Caco-2 (cell line): ENCODE data around the gene ZNF611. TPM values are rescaled to one million over a fixed set of nuclear protein-coding genes. Genes with fewer than 3 reads are reported as not detected.

Experiments used
- BruUV-seq: library from RNA; stranded (reverse); fragments of 400-500 nt; replicated peaks from 2 replicates; lab custom pipeline; 2021; lab: Mats Ljungman, UMichigan
- CTCF ChIA-PET: fragments of 300-600 bp; sonication (Branson Sonifier 250); formaldehyde crosslinking; loops from one replicate; lab custom pipeline; 2022; ENCODE audit warnings: antibody characterized with exemption; lab: Charles Lee
- POLR2A ChIA-PET: fragments of 300-600 bp; sonication (Branson Sonifier 250); formaldehyde crosslinking; loops from one replicate; lab custom pipeline; 2022; ENCODE audit warnings: antibody characterized with exemption; lab: Charles Lee
- DNase-seq, 2 experiments: peaks; one replicate each; pipeline versions ENCODE4 v3.0.0 to v3.0.0-alpha.2; 2020 to 2022
- H3K27me3 ChIP-seq: replicated peaks from 2 replicates; pipeline ENCODE4 v1.6.0; 2011; ENCODE audit warnings: low read length; ENCODE audit not compliant: control insufficient read depth, insufficient read depth
- H3K36me3 ChIP-seq: 2 replicates; pipeline ENCODE4 v1.5.1; 2011; ENCODE audit warnings: low read length; ENCODE audit not compliant: control insufficient read depth, insufficient read depth
- H3K4me1 ChIP-seq: fragments of 250-450 bp; sonication (Bioruptor Pico); 2 replicates; pipeline ENCODE4 v1.5.1; 2020; ENCODE audit warnings: mild to moderate bottlenecking
- H3K4me3 ChIP-seq: 2 replicates; pipeline ENCODE4 v1.5.1; 2011; ENCODE audit warnings: low read depth, mild to moderate bottlenecking, control low read depth, low read length
- H3K9me3 ChIP-seq: fragments of 250-450 bp; sonication (Bioruptor Pico); 2 replicates; pipeline ENCODE4 v1.5.1; 2020; ENCODE audit warnings: mild to moderate bottlenecking, moderate library complexity
- H3K27ac Mint-ChIP-seq: one replicate; pipeline ENCODE4 v1.8.0; 2022; ENCODE audit warnings: mixed read lengths; ENCODE audit not compliant: unreplicated experiment
- H3K27me3 Mint-ChIP-seq: one replicate; pipeline ENCODE4 v1.8.0; 2022; ENCODE audit warnings: mixed read lengths; ENCODE audit not compliant: insufficient read depth, unreplicated experiment
- H3K36me3 Mint-ChIP-seq: one replicate; pipeline ENCODE4 v1.8.0; 2022; ENCODE audit warnings: mild to moderate bottlenecking, mixed read lengths; ENCODE audit not compliant: insufficient read depth, unreplicated experiment
- H3K4me1 Mint-ChIP-seq: one replicate; pipeline ENCODE4 v1.8.0; 2022; ENCODE audit warnings: low read depth, mixed read lengths; ENCODE audit not compliant: unreplicated experiment
- H3K4me3 Mint-ChIP-seq: one replicate; pipeline ENCODE4 v1.8.0; 2022; ENCODE audit warnings: mild to moderate bottlenecking, moderate library complexity, mixed read lengths; ENCODE audit not compliant: unreplicated experiment
- H3K9me3 Mint-ChIP-seq: one replicate; pipeline ENCODE4 v1.8.0; 2022; ENCODE audit warnings: mixed read lengths; ENCODE audit not compliant: unreplicated experiment
- intact Hi-C: fragments of 100-400 bp; cut with micrococcal nuclease; formaldehyde crosslinking; loops from one replicate; pipeline ENCODE4 v1.10.0; 2022; ENCODE audit not compliant: unreplicated experiment
- total RNA-seq: library from RNA; stranded (reverse); gene quantifications from 2 replicates; pipeline ENCODE4 v1.2.3, GENCODE V29; 2022
- TF ChIP-seq, protein P1 (sequence below), 2 experiments: fragments of 200-600 bp in 1 of 2; IDR thresholded peaks; 1 replicate in 1 of 2; 2 replicates in 1 of 2; pipeline versions ENCODE4 v1.5.1 to v1.8.0; 2011 to 2022; ENCODE audit warnings: antibody characterized with exemption in 1 of 2, control low read depth in 1 of 2, inconsistent platforms in 1 of 2, low read depth in 1 of 2, low read length in 1 of 2, mild to moderate bottlenecking in 1 of 2, moderate library complexity in 1 of 2; ENCODE audit not compliant: insufficient read depth in 1 of 2, severe bottlenecking in 1 of 2, unreplicated experiment in 1 of 2

Gene ZNF611
- total RNA-seq, 1 experiment from 2014 or later: 27.5 TPM

DNA sequence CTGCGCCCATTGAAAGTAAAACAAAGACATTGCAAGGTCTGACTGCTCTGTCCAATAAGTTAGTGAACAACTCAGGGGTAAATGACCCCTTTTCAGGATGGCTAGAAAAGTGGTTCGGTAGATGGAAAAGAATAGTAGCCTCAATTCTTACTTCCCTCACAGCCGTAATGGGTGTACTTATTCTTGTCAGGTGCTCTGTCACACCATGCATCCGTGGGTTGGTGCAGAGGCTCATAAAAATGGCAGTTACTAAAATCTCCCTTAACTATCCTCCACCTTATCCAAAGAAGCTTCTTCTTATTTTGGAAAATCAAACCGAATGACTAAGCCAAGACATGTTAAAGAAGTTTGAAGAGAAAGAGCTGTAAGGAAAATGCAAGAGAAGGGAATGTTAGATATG is 65.3 kb downstream of the ZNF611 start:
- H3K4me1 ChIP-seq: no peaks in the 10 kb centered on the region
- Mint-ChIP-seq H3K9me3 (peaks cover 19% of the 10 kb centered on the region), H3K36me3 (peaks cover 44% of the 10 kb centered on the region), H3K4me3 (no peak overlapping the region), H3K27me3 (no peaks in the 10 kb centered on the region), H3K27ac (peak overlapping the region; percentile 23), H3K4me1 (peaks cover 7% of the 10 kb centered on the region)
- ChIA-PET CTCF (no interaction called here), POLR2A (no interaction called here)
- no peaks in the 10 kb centered on the region for H3K27me3 ChIP-seq
- intact Hi-C loops: no loop called here
- no peaks in the 10 kb centered on the region; the same call in 1 of the 2 replicates for H3K9me3 ChIP-seq
- TF ChIP-seq, protein P1, sequence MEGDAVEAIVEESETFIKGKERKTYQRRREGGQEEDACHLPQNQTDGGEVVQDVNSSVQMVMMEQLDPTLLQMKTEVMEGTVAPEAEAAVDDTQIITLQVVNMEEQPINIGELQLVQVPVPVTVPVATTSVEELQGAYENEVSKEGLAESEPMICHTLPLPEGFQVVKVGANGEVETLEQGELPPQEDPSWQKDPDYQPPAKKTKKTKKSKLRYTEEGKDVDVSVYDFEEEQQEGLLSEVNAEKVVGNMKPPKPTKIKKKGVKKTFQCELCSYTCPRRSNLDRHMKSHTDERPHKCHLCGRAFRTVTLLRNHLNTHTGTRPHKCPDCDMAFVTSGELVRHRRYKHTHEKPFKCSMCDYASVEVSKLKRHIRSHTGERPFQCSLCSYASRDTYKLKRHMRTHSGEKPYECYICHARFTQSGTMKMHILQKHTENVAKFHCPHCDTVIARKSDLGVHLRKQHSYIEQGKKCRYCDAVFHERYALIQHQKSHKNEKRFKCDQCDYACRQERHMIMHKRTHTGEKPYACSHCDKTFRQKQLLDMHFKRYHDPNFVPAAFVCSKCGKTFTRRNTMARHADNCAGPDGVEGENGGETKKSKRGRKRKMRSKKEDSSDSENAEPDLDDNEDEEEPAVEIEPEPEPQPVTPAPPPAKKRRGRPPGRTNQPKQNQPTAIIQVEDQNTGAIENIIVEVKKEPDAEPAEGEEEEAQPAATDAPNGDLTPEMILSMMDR (IDR thresholded peaks at IDR 0.05; ENCODE audit: insufficient read depth in 1 of 2, low read depth in 1 of 2, low read length in 1 of 2, severe bottlenecking in 1 of 2, unreplicated experiment in 1 of 2): no peak
- BruUV-seq: TSS peak; percentile 30
- DNase-seq: no peak
- H3K36me3 ChIP-seq: no peaks in the 10 kb centered on the region
- no peak overlapping the region for H3K4me3 ChIP-seq

DNA sequence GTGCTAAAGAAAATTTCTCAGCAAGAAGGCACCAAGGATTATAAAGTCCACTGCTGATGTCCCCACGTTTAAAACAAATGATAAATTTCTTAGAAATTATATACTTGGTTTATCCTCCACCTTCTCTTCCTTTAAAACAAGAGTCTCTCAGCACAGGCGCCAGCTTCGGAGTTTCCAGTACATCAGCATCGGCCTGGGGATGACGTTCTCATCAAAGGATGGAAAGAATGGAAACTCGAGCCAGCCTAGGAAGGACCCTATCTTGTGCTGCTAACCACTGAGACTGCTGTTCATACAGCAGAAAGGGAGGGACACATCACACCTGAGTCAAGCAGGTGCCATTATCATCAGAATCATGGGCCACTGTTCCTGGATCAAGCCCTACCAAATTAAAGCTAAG is 66.9 kb downstream of the ZNF611 start:
- no peaks in the 10 kb centered on the region for H3K36me3 ChIP-seq
- TF ChIP-seq, protein P1 (IDR thresholded peaks at IDR 0.05; ENCODE audit: insufficient read depth in 1 of 2, low read depth in 1 of 2, low read length in 1 of 2, severe bottlenecking in 1 of 2, unreplicated experiment in 1 of 2): no peak
- CTCF ChIA-PET: interaction anchor here (0.6 kb wide), 1 partner anchor 391 kb away, joined by 3 read pairs; no protein-coding TSS in a partner anchor
- POLR2A ChIA-PET: no interaction called here
- H3K27me3 ChIP-seq: no peaks in the 10 kb centered on the region
- H3K9me3 ChIP-seq: no peaks in the 10 kb centered on the region; the same call in 1 of the 2 replicates
- DNase-seq: no peak
- Mint-ChIP-seq H3K4me1 (peaks cover 7% of the 10 kb centered on the region), H3K9me3 (peaks cover 19% of the 10 kb centered on the region), H3K27me3 (no peaks in the 10 kb centered on the region), H3K4me3 (no peak overlapping the region), H3K36me3 (peaks cover 43% of the 10 kb centered on the region), H3K27ac (no peak overlapping the region)
- intact Hi-C loops: no loop called here
- H3K4me1 ChIP-seq: no peaks in the 10 kb centered on the region
- no TSS peak for BruUV-seq
- H3K4me3 ChIP-seq: no peak overlapping the region

DNA sequence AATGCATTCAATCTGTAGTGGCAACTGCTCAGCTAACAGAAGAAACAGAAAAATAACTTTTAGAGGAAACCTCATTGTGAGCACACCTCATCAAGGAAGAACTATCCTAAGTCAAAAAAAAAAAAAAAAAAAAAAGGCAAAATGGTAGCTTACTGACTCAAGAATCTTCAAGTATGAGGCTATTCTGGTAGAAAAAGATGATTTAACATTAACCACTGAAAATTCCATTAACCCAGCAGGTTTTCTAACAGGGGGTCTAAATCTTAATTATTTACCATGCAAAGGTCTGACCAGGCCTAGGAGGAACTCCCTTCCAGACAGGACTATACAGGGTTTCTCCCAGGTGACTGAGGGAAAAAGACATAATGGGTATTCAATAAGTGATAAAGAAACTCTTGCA is 68.3 kb downstream of the ZNF611 start:
- POLR2A ChIA-PET: no interaction called here
- TF ChIP-seq, protein P1 (IDR thresholded peaks at IDR 0.05; ENCODE audit: insufficient read depth in 1 of 2, low read depth in 1 of 2, low read length in 1 of 2, severe bottlenecking in 1 of 2, unreplicated experiment in 1 of 2): no peak
- Mint-ChIP-seq H3K27ac (no peak overlapping the region), H3K4me1 (peaks cover 17% of the 10 kb centered on the region), H3K27me3 (no peaks in the 10 kb centered on the region), H3K9me3 (peaks cover 19% of the 10 kb centered on the region), H3K36me3 (peaks cover 44% of the 10 kb centered on the region), H3K4me3 (no peak overlapping the region)
- CTCF ChIA-PET: no interaction called here
- Histone ChIP-seq H3K36me3 (no peaks in the 10 kb centered on the region; the same call in 1 of the 2 replicates), H3K4me1 (no peaks in the 10 kb centered on the region), H3K9me3 (no peaks in the 10 kb centered on the region), H3K27me3 (no peaks in the 10 kb centered on the region), H3K4me3 (no peak overlapping the region)
- intact Hi-C loops: no loop called here
- no TSS peak for BruUV-seq
- DNase-seq: no peak
